Suprapubic skin (tissue), 4 donors: Measurements from ENCODE around the gene ZNF180. TPM values are rescaled to one million over a fixed set of nuclear protein-coding genes. Genes with fewer than 3 reads are reported as not detected.
A peak's percentile ranks its signal among the peaks of the same experiment; 100 is the strongest.

Experiments
- DNase-seq, 2 donors: peaks; one replicate each; pipeline ENCODE4 v3.0.0-alpha.2; 2019; ENCODE audit warnings: low spot score in 2 of 2
- H3K27ac ChIP-seq: fragments of 200-600 bp; sonication (generic); one replicate; pipeline ENCODE4 v1.5.1; 2019
- H3K27me3 ChIP-seq: fragments of 200-600 bp; sonication (generic); one replicate; pipeline ENCODE4 v1.5.1; 2019
- H3K36me3 ChIP-seq: fragments of 200-600 bp; sonication (generic); one replicate; pipeline ENCODE4 v1.5.1; 2019
- H3K4me1 ChIP-seq: fragments of 200-600 bp; sonication (generic); one replicate; pipeline ENCODE4 v1.5.1; 2019
- H3K4me3 ChIP-seq: fragments of 200-600 bp; sonication (generic); one replicate; pipeline ENCODE4 v1.5.1; 2019; ENCODE audit warnings: mild to moderate bottlenecking
- H3K9me3 ChIP-seq: fragments of 200-600 bp; sonication (generic); one replicate; pipeline ENCODE4 v1.5.1; 2019
- EP300 ChIP-seq: sonication (generic); formaldehyde crosslinking; IDR thresholded peaks from one replicate; pipeline ENCODE4 v1.6.1; 2017; ENCODE audit warnings: antibody characterized with exemption
- POLR2A ChIP-seq, 2 donors: fragments of 450-650 bp; IDR thresholded peaks; one replicate each; pipeline ENCODE4 v1.6.1; 2017; ENCODE audit warnings: antibody characterized with exemption in 2 of 2, mild to moderate bottlenecking in 2 of 2, moderate library complexity in 2 of 2
- POLR2AphosphoS5 ChIP-seq, 3 donors: sonication (generic); formaldehyde crosslinking; IDR thresholded peaks; one replicate each; pipeline ENCODE4 v1.6.1; 2017; ENCODE audit warnings: antibody characterized with exemption in 3 of 3
- WGBS: methylation state at CpG from one replicate; pipeline ENCODE4 v1.1.5; 2018; 5-methylcytosine and 5-hydroxymethylcytosine counted together
- total RNA-seq, 4 donors: library from RNA; depleted of rRNA; stranded (reverse); fragments of >200 nt; gene quantifications; one replicate each; pipeline ENCODE4 v1.1.0, GENCODE V29; 2016
- TF ChIP-seq, protein P1 (sequence below), 2 donors: fragments of 200-600 bp in 1 of 2; fragments of 450-650 bp in 1 of 2; sonication (generic) in 1 of 2; IDR thresholded peaks; one replicate each; pipeline ENCODE4 v1.5.1; 2016 to 2019; ENCODE audit warnings: antibody characterized with exemption in 2 of 2, mild to moderate bottlenecking in 1 of 2, moderate library complexity in 1 of 2

Gene ZNF180
- total RNA-seq, result 10 to 100 TPM in 2 of 4 donors, 1 to 10 TPM in 2; 7.7 to 11.7 (median 10.3) TPM

- H3K9me3 ChIP-seq, result peaks cover 33% of the 10 kb centered on the region
- 2% methylated on average over 20 of the region's 78 CpGs for WGBS
These were observed at the start of gene ZNF180 for GRCh38 chr19:44499962-44500949. Gene ZNF180 (minus strand): TSS chr19:44500522. CDS start chr19:44497334, 3,188 bp downstream.

DNA sequence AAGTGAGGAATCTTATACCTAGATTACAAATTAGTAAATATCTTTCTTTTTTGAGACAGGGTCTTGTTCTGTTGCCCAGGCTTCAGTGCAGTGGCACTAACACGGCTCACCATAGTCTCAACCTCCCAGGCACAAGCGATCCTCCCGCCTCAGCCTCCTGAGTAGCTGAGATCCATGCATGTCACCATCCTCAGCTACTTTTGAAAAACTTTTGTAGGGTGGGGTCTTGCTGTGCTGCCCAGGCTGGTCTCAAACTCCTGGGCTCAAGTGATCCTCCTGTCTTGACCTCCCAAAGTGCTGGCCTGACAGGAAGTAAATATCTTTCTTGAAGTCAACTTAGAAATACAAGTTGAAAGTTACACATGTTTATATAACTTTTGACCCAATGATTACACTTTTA, 49.2 kb upstream of the ZNF180 start:
- no peaks in the 10 kb centered on the region for H3K27me3 ChIP-seq
- H3K9me3 ChIP-seq, result no peaks in the 10 kb centered on the region
- H3K27ac ChIP-seq, result no peak overlapping the region
- no peaks in the 10 kb centered on the region for H3K36me3 ChIP-seq
- TF ChIP-seq, protein P1, sequence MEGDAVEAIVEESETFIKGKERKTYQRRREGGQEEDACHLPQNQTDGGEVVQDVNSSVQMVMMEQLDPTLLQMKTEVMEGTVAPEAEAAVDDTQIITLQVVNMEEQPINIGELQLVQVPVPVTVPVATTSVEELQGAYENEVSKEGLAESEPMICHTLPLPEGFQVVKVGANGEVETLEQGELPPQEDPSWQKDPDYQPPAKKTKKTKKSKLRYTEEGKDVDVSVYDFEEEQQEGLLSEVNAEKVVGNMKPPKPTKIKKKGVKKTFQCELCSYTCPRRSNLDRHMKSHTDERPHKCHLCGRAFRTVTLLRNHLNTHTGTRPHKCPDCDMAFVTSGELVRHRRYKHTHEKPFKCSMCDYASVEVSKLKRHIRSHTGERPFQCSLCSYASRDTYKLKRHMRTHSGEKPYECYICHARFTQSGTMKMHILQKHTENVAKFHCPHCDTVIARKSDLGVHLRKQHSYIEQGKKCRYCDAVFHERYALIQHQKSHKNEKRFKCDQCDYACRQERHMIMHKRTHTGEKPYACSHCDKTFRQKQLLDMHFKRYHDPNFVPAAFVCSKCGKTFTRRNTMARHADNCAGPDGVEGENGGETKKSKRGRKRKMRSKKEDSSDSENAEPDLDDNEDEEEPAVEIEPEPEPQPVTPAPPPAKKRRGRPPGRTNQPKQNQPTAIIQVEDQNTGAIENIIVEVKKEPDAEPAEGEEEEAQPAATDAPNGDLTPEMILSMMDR (IDR thresholded peaks at IDR 0.05), result no peak
- TF ChIP-seq POLR2AphosphoS5 (IDR thresholded peaks at IDR 0.05) (no peak), EP300 (no peak), POLR2A (IDR thresholded peaks at IDR 0.05) (no peak)
- no peak overlapping the region for H3K4me3 ChIP-seq
- H3K4me1 ChIP-seq, result no peaks in the 10 kb centered on the region
- DNase-seq, result no peak
- 91% methylated on average over 3 of the region's 3 CpGs for WGBS

More at GRCh38 chr19:44499962-44500949, at the start of gene ZNF180:
- peak; percentile 93 to 96 for DNase-seq
- Histone ChIP-seq H3K4me1 (peaks cover 23% of the 10 kb centered on the region), H3K36me3 (peaks cover 31% of the 10 kb centered on the region), H3K27me3 (peaks cover 2% of the 10 kb centered on the region), H3K27ac (peak within 1 kb of the TSS; percentile 83), H3K4me3 (peak within 1 kb of the TSS; percentile 86)
- TF ChIP-seq POLR2AphosphoS5 (IDR thresholded peaks at IDR 0.05), result peak in 2 of 3 donors; percentile 4 to 40
- peak; percentile 36 to 54 for TF ChIP-seq POLR2A (IDR thresholded peaks at IDR 0.05)
- TF ChIP-seq, protein P1 (IDR thresholded peaks at IDR 0.05), result peak; percentile 18 to 41
- no peak for TF ChIP-seq EP300

DNA sequence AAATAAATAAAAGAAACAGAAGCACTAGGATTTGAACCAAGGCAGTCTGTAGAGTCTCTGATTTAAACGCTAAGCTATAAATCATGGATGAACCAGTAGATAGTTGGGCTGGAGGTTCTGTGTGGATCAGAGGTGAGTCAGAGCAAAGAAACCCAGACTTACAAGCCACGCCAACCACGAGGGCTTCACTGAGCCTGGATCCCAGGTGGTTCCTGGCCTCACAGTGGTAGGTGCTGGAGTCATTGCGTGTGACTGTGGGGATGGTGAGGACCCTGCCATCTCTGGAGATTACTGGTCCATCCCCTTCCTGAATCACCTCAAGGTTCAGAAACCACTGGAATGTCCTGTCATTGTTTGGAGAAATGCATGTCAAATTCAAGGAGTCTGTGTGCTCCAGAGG, 48.4 kb upstream of the ZNF180 start:
- Histone ChIP-seq H3K36me3 (no peaks in the 10 kb centered on the region), H3K9me3 (no peaks in the 10 kb centered on the region), H3K4me3 (no peak overlapping the region), H3K27ac (no peak overlapping the region), H3K27me3 (no peaks in the 10 kb centered on the region), H3K4me1 (no peaks in the 10 kb centered on the region)
- no peak for DNase-seq
- TF ChIP-seq POLR2AphosphoS5 (IDR thresholded peaks at IDR 0.05), result no peak
- TF ChIP-seq EP300, result no peak
- TF ChIP-seq POLR2A (IDR thresholded peaks at IDR 0.05), result no peak
- TF ChIP-seq, protein P1 (IDR thresholded peaks at IDR 0.05), result no peak
- 84% methylated on average over 4 of the region's 4 CpGs for WGBS

- Histone ChIP-seq H3K4me1 (no peaks in the 10 kb centered on the region), H3K27me3 (peaks cover 5% of the 10 kb centered on the region), H3K4me3 (no peak overlapping the region), H3K9me3 (no peaks in the 10 kb centered on the region), H3K36me3 (no peaks in the 10 kb centered on the region), H3K27ac (no peak overlapping the region)
- DNase-seq, result no peak
- TF ChIP-seq, protein P1 (IDR thresholded peaks at IDR 0.05), result no peak
- TF ChIP-seq POLR2A (IDR thresholded peaks at IDR 0.05), result no peak
- no peak for TF ChIP-seq EP300
- TF ChIP-seq POLR2AphosphoS5 (IDR thresholded peaks at IDR 0.05), result no peak
- 69% methylated on average over 2 of the region's 2 CpGs for WGBS
These were observed 43.7 kb upstream of the ZNF180 start for GRCh38 chr19:44544031-44544430.

DNA sequence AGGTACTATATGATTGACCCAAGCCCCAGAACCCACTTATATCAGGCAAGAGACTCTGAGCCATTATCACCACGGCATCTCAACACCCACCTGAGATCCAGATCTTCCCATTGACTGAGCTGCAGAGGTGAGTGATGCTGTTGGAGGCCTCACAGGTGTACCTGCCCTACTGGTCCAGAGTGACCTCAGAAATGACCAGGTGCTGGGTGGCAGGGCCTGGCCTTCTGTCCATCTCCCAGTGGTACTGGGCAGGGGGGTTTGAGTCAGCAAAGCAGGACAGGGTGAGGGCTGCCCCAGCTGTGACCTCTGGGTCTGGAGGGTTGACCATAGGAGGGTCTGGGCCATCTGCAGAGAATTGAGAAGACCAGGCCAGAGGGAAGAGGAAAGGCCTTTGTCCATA, 42.3 kb upstream of the ZNF180 start:
- H3K27me3 ChIP-seq, result peaks cover 5% of the 10 kb centered on the region
- 0% methylated on average over 1 of the region's 1 CpG for WGBS
- DNase-seq, result no peak
- H3K4me1 ChIP-seq, result no peaks in the 10 kb centered on the region
- H3K4me3 ChIP-seq, result no peak overlapping the region
- H3K9me3 ChIP-seq, result no peaks in the 10 kb centered on the region
- H3K27ac ChIP-seq, result no peak overlapping the region
- no peak for TF ChIP-seq EP300
- no peak for TF ChIP-seq POLR2A (IDR thresholded peaks at IDR 0.05)
- TF ChIP-seq POLR2AphosphoS5 (IDR thresholded peaks at IDR 0.05), result no peak
- TF ChIP-seq, protein P1 (IDR thresholded peaks at IDR 0.05), result no peak
- no peaks in the 10 kb centered on the region for H3K36me3 ChIP-seq
